Transverse colon (tissue), 4 donors: ENCODE data around the gene STBD1. TPM values are rescaled to one million over a fixed set of nuclear protein-coding genes. Genes with fewer than 3 reads are reported as not detected.
"Not testable (repeated sequence)": the region's sequence is repeated elsewhere in the genome, so short reads cannot be mapped to it uniquely, and the experiment has no call there.

Source experiments
- DNase-seq: peaks from one replicate; pipeline ENCODE4 v3.0.0-alpha.2; 2019
- H3K27ac ChIP-seq, 4 donors: fragments of 200-600 bp; sonication (generic); 2 replicates each; pipeline ENCODE4 v1.5.1; 2016 to 2018; ENCODE audit warnings: inconsistent platforms in 4 of 4
- H3K27me3 ChIP-seq: fragments of 200-600 bp; sonication (generic); 2 replicates; pipeline ENCODE4 v1.5.1; 2017; ENCODE audit warnings: inconsistent platforms
- H3K36me3 ChIP-seq, 4 donors: fragments of 200-600 bp; sonication (generic); 2 replicates each; pipeline ENCODE4 v1.5.1; 2017 to 2019; ENCODE audit warnings: inconsistent platforms in 4 of 4
- H3K4me1 ChIP-seq, 4 donors: fragments of 200-600 bp; sonication (generic); 2 replicates each; pipeline ENCODE4 v1.5.1; 2017 to 2020; ENCODE audit warnings: inconsistent platforms in 4 of 4
- H3K4me3 ChIP-seq, 4 donors: fragments of 200-600 bp; sonication (generic); 1 replicate in 1 of 4; 2 replicates in 3 of 4; pipeline versions ENCODE4 v1.5.1 to v1.6.1; 2017 to 2019; ENCODE audit warnings: inconsistent platforms in 4 of 4
- H3K9me3 ChIP-seq, 2 donors: fragments of 200-600 bp; sonication (generic); 2 replicates each; pipeline ENCODE4 v1.5.1; 2017 to 2019; ENCODE audit warnings: inconsistent platforms in 2 of 2
- EP300 ChIP-seq: sonication (generic); formaldehyde crosslinking; IDR thresholded peaks from one replicate; pipeline ENCODE4 v1.6.1; 2017; ENCODE audit warnings: antibody characterized with exemption, low read depth
- POLR2A ChIP-seq: fragments of 450-650 bp; IDR thresholded peaks from one replicate; pipeline ENCODE4 v1.6.1; 2016; ENCODE audit warnings: antibody characterized with exemption, mild to moderate bottlenecking, moderate library complexity
- POLR2AphosphoS5 ChIP-seq, 3 donors: sonication (generic); formaldehyde crosslinking; IDR thresholded peaks; one replicate each; pipeline ENCODE4 v1.6.1; 2016; ENCODE audit warnings: antibody characterized with exemption in 3 of 3
- WGBS, 2 donors: methylation state at CpG; one replicate each; pipeline ENCODE4 v1.1.5; 2018; ENCODE audit warnings: low coverage in 1 of 2; 5-methylcytosine and 5-hydroxymethylcytosine counted together
- in situ Hi-C, 4 donors: fragments of 200-750 bp; cut with MboI; loops; one replicate each; pipeline versions ENCODE4 v1.15.0 to v1.15.1; 2017; ENCODE audit warnings: low sequenced_read_pairs in 3 of 4, low pct_ligation_motif_present in 1 of 4, low pct_unique_long_range_greater_than_20kb in 1 of 4
- intact Hi-C: fragments of 100-400 bp; cut with DNase I; formaldehyde crosslinking; loops from one replicate; pipeline ENCODE4 v1.15.1; 2023; ENCODE audit warnings: low total_unique reads
- total RNA-seq, 4 donors: library from RNA; depleted of rRNA; stranded (reverse); fragments of >200 nt; gene quantifications; one replicate each; pipeline ENCODE4 v1.1.0, GENCODE V29; 2016
- TF ChIP-seq, protein P1 (sequence below), 5 experiments: fragments of 200-600 bp in 3 of 5; fragments of 450-650 bp in 2 of 5; sonication (generic) in 3 of 5; IDR thresholded peaks; 1 replicate in 2 of 5; 2 replicates in 3 of 5; pipeline ENCODE4 v1.5.1; 2016 to 2017; ENCODE audit warnings: antibody characterized with exemption in 5 of 5, inconsistent platforms in 3 of 5, mild to moderate bottlenecking in 2 of 5, moderate library complexity in 1 of 5

STBD1 gene
- total RNA-seq, 4 donors from 2014 or later = 5.4 to 48.7 (median 17.0) TPM

DNA sequence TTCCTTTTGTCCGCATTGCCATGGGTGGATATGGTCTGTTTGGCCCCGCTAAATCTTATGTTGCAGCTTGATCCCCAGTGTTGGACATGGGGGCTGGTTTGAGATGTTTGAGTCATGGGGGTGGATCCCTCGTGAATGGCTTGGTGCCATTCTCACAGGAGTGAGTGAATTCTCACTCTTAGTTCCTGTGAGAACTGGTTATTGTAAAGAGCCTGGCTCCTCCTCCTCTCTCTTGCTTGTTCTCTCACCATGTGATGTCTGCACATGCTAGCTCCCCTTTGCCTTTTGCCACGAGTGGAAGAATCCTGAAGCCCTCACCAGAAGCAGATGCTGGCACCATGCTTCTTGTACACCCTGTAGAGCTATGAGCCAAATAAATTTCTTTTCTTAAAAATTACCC, 22.6 kb upstream of the STBD1 start:
- DNase-seq = no peak
- in situ Hi-C loops (no loop called here), intact Hi-C loops (no loop called here)

DNA sequence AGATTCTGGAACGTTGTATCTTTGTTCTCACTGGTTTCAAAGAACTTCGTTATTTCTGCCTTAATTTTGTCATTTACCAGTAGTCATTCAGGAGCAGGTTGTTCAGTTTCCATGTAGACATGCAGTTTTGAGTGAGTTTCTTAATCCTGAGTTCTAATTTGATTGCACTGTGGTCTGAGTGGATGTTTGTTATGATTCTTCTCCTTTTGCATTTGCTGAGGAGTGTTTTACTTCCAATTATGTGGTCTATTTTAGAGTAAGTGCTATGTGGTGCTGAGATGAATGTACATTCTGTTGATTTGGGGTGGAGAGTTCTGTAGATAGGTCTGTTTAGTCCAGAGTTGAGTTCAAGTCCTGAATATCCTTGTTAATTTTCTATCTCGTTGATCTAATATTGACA, 18.7 kb upstream of the STBD1 start:
- DNase-seq, H3K9me3 ChIP-seq, H3K27me3 ChIP-seq, H3K4me3 ChIP-seq, in situ Hi-C loops, H3K27ac ChIP-seq, intact Hi-C loops, H3K36me3 ChIP-seq: not testable (repeated sequence)
- WGBS, 2 donors = 72 to 74% methylated on average over 3 of the region's 3 CpGs
- peaks cover 0 to 17% (median 4%) of the 10 kb centered on the region in 4 donors for H3K4me1 ChIP-seq

More for the DNA sequence above, 22.6 kb upstream of the STBD1 start:
- TF ChIP-seq EP300 (no peak), POLR2A (no peak), POLR2AphosphoS5 (IDR thresholded peaks at IDR 0.05) (no peak)
- TF ChIP-seq, protein P1, sequence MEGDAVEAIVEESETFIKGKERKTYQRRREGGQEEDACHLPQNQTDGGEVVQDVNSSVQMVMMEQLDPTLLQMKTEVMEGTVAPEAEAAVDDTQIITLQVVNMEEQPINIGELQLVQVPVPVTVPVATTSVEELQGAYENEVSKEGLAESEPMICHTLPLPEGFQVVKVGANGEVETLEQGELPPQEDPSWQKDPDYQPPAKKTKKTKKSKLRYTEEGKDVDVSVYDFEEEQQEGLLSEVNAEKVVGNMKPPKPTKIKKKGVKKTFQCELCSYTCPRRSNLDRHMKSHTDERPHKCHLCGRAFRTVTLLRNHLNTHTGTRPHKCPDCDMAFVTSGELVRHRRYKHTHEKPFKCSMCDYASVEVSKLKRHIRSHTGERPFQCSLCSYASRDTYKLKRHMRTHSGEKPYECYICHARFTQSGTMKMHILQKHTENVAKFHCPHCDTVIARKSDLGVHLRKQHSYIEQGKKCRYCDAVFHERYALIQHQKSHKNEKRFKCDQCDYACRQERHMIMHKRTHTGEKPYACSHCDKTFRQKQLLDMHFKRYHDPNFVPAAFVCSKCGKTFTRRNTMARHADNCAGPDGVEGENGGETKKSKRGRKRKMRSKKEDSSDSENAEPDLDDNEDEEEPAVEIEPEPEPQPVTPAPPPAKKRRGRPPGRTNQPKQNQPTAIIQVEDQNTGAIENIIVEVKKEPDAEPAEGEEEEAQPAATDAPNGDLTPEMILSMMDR (IDR thresholded peaks at IDR 0.05) = no peak
- H3K27ac ChIP-seq = peak overlapping the region in 3 of 4 donors; percentile 1 to 55 (median 30)
- WGBS, 2 donors = 68 to 80% methylated on average over 3 to 4 of the region's 4 CpGs
- no peak overlapping the region for H3K4me3 ChIP-seq
- peaks cover 0 to 24% (median 5%) of the 10 kb centered on the region in 4 donors for H3K4me1 ChIP-seq
- peaks cover 5 to 8% of the 10 kb centered on the region in 2 donors for H3K9me3 ChIP-seq
- no peaks in the 10 kb centered on the region for H3K27me3 ChIP-seq
- H3K36me3 ChIP-seq = no peaks in the 10 kb centered on the region

DNA sequence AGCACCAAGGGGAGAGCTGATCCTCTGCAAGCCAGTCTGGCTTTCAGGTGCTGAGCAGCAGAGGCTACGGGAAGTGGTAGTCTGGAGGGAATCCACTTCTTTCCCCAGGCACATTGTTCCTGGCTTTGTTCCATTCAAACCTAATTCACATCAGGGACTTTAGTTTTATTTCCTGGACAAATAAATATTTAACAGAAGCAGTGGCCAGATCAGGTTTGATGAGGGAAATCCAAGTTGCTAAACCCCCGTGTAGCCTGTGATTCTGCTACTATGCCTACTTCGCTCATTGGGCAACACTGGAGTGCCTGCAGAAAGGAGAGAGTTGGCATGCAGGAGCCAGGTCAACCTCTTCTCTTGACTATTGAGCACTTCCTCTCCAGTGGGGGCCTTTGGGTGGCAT, 13.8 kb upstream of the STBD1 start:
- no peak overlapping the region for H3K27ac ChIP-seq
- in situ Hi-C loops = no loop called here

DNA sequence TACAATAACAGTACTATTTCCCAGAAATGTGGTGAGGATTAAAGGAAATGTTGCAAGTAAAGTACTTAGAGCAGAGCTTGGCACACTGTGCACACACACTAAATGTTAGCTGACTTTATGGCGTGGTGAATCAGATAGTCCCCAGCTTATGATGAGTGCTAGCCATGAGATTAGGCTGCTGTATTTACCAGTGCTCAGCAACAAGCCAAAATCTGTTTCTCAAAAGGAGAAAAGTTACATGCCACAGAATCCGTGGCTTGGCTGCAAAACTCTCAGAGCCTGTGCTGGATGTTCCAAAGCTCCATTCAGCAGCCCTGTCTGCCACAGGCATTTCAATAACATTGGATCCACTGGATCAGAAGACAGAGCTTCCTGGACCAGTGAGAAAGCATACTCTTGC, 12.8 kb upstream of the STBD1 start:
- Histone ChIP-seq H3K36me3 (no peaks in the 10 kb centered on the region), H3K4me3 (no peak overlapping the region), H3K27ac (no peak overlapping the region), H3K9me3 (no peaks in the 10 kb centered on the region), H3K27me3 (no peaks in the 10 kb centered on the region), H3K4me1 (peaks cover 0 to 5% (median 0%) of the 10 kb centered on the region in 4 donors)
- TF ChIP-seq EP300 = no peak
- TF ChIP-seq POLR2AphosphoS5 (IDR thresholded peaks at IDR 0.05) = no peak
- no peak for TF ChIP-seq POLR2A
- TF ChIP-seq, protein P1 (IDR thresholded peaks at IDR 0.05) = no peak
- DNase-seq = no peak
- intact Hi-C loops = no loop called here
- WGBS, 2 donors = 50% methylated on average over 2 of the region's 2 CpGs; no CpG with 5 or more reads in 1 of the 2 donors
- in situ Hi-C loops = no loop called here

More for the DNA sequence above, 13.8 kb upstream of the STBD1 start:
- Histone ChIP-seq H3K36me3 (no peaks in the 10 kb centered on the region), H3K9me3 (no peaks in the 10 kb centered on the region), H3K4me3 (no peak overlapping the region), H3K4me1 (peaks cover 0 to 5% (median 0%) of the 10 kb centered on the region in 4 donors), H3K27me3 (no peaks in the 10 kb centered on the region)
- WGBS, 2 donors = 57 to 73% methylated on average over 1 to 3 of the region's 3 CpGs
- intact Hi-C loops = no loop called here
- TF ChIP-seq EP300 (no peak), POLR2AphosphoS5 (IDR thresholded peaks at IDR 0.05) (no peak), POLR2A (no peak)
- TF ChIP-seq, protein P1 (IDR thresholded peaks at IDR 0.05) = no peak
- no peak for DNase-seq

DNA sequence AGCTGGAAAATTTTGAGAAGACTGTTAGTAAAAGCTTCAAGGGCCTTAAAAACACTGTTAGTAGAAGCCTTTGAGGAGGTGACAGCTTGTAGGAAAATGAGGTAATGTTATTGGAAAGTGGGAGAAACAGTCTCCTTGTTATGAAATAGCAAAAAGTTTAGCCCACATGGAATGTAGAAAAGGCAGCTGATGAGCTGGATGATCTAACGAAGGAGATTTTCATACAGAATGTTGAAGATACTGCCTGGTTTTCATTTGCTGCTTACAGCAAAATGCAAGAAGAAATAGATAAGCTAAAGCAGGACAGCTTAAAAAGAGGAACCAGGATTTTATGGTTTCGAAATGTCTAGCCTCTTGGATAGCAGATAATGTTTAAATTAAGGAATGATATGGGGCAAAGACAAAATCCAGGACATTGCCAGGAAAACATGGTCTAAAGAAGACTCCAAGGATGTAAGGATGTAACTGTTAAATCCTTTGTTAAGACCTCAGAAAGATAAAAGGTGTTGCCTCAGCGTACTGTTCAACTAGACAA, 10.2 kb upstream of the STBD1 start:
- peaks cover 0 to 12% (median 0%) of the 10 kb centered on the region in 4 donors for H3K4me1 ChIP-seq
- 84 to 97% methylated on average over 3 of the region's 3 CpGs for WGBS, 2 donors
- intact Hi-C loops (no loop called here), in situ Hi-C loops (no loop called here)
- TF ChIP-seq POLR2A = no peak
- TF ChIP-seq EP300 = no peak
- no peak for TF ChIP-seq POLR2AphosphoS5 (IDR thresholded peaks at IDR 0.05)
- TF ChIP-seq, protein P1 (IDR thresholded peaks at IDR 0.05) = no peak
- no peak for DNase-seq
- no peaks in the 10 kb centered on the region for H3K36me3 ChIP-seq
- H3K27me3 ChIP-seq = no peaks in the 10 kb centered on the region
- H3K4me3 ChIP-seq = no peak overlapping the region
- no peaks in the 10 kb centered on the region for H3K9me3 ChIP-seq
- H3K27ac ChIP-seq = no peak overlapping the region
